C4-2B (cell line): ENCODE data around the gene PHACTR1.
A peak's percentile ranks its signal among the peaks of the same experiment; 100 is the strongest.

ENCODE experiments used
- H3K27ac ChIP-seq: fragments of 450-650 bp; 2 replicates; pipeline ENCODE4 v1.5.1; 2017
- CTCF ChIP-seq: fragments of 450-650 bp; conservative IDR thresholded peaks from 2 replicates; pipeline ENCODE4 v1.5.1; 2017; ENCODE audit warnings: mild to moderate bottlenecking
- ZFX ChIP-seq: fragments of 450-650 bp; IDR thresholded peaks from 2 replicates; pipeline ENCODE4 v1.6.1; 2017

PHACTR1 gene

GRCh38 chr6:12916420-12917136 lies 200.0 kb downstream of the PHACTR1 start:
- TF ChIP-seq ZFX (no peak), CTCF (0 out of 2 replicates have a peak, but pooled peaks have one; percentile 6)
- H3K27ac ChIP-seq: no peak overlapping the region

- no peak for TF ChIP-seq ZFX
- TF ChIP-seq CTCF: no peak
- no peak overlapping the region for H3K27ac ChIP-seq
Observed at GRCh38 chr6:12921467-12921866, 204.9 kb downstream of the PHACTR1 start.

GRCh38 chr6:12923644-12924235 lies 207.2 kb downstream of the PHACTR1 start:
- no peak overlapping the region for H3K27ac ChIP-seq
- TF ChIP-seq ZFX (no peak), CTCF (peak; percentile 10)

- TF ChIP-seq CTCF (no peak), ZFX (no peak)
- no peak overlapping the region for H3K27ac ChIP-seq
Observed at GRCh38 chr6:12924911-12925310, 208.3 kb downstream of the PHACTR1 start.

- TF ChIP-seq CTCF: no peak
- TF ChIP-seq ZFX: no peak
- H3K27ac ChIP-seq: no peak overlapping the region
Observed at GRCh38 chr6:12927746-12928145, 211.2 kb downstream of the PHACTR1 start.

- TF ChIP-seq ZFX (no peak), CTCF (no peak)
- no peak overlapping the region for H3K27ac ChIP-seq
Observed at GRCh38 chr6:12929678-12930077, 213.1 kb downstream of the PHACTR1 start.

GRCh38 chr6:12931639-12932038 lies 215.1 kb downstream of the PHACTR1 start:
- no peak for TF ChIP-seq CTCF
- no peak for TF ChIP-seq ZFX
- H3K27ac ChIP-seq: no peak overlapping the region
